T-helper 1 cell treated with Interleukin-12 subunit alpha and Interleukin-12 subunit beta and Interleukin-4 antibody, amounts not matched to agents 30 μg/mL and 1 μg/mL, for 36 hours (primary cell): ENCODE data around the gene SIAH1.

Experiments
- H3K27ac Mint-ChIP-seq: one replicate; pipeline ENCODE4 v1.8.0; 2021; ENCODE audit warnings: mild to moderate bottlenecking, mixed read lengths
- H3K27me3 Mint-ChIP-seq: one replicate; pipeline ENCODE4 v1.8.0; 2021; ENCODE audit warnings: low read depth, mixed read lengths
- H3K36me3 Mint-ChIP-seq: one replicate; pipeline ENCODE4 v1.8.0; 2021; ENCODE audit warnings: low read depth, mixed read lengths
- H3K4me1 Mint-ChIP-seq: one replicate; pipeline ENCODE4 v1.8.0; 2021; ENCODE audit warnings: low read depth, mixed read lengths
- H3K4me3 Mint-ChIP-seq: one replicate; pipeline ENCODE4 v1.8.0; 2021; ENCODE audit warnings: mild to moderate bottlenecking, moderate library complexity, mixed read lengths
- H3K9me3 Mint-ChIP-seq: one replicate; pipeline ENCODE4 v1.8.0; 2021; ENCODE audit warnings: mixed read lengths

SIAH1 gene

GRCh38 chr16:48342591-48342990 lies 42.6 kb downstream of the SIAH1 start:
- Mint-ChIP-seq H3K27ac (no peak overlapping the region), H3K4me3 (no peak overlapping the region), H3K27me3 (no peaks in the 10 kb centered on the region), H3K9me3 (no peaks in the 10 kb centered on the region), H3K36me3 (peaks cover 33% of the 10 kb centered on the region), H3K4me1 (no peaks in the 10 kb centered on the region)

- peaks cover 42% of the 10 kb centered on the region for H3K36me3 Mint-ChIP-seq
- H3K27ac Mint-ChIP-seq: no peak overlapping the region
- no peaks in the 10 kb centered on the region for H3K4me1 Mint-ChIP-seq
- H3K9me3 Mint-ChIP-seq: no peaks in the 10 kb centered on the region
- no peak overlapping the region for H3K4me3 Mint-ChIP-seq
- no peaks in the 10 kb centered on the region for H3K27me3 Mint-ChIP-seq
These were observed 45.2 kb downstream of the SIAH1 start for GRCh38 chr16:48340054-48340453.

- Mint-ChIP-seq H3K4me1 (peaks cover 3% of the 10 kb centered on the region), H3K9me3 (no peaks in the 10 kb centered on the region), H3K36me3 (peaks cover 40% of the 10 kb centered on the region), H3K4me3 (no peak overlapping the region), H3K27ac (no peak overlapping the region), H3K27me3 (no peaks in the 10 kb centered on the region)
These were observed 49.3 kb downstream of the SIAH1 start for GRCh38 chr16:48335961-48336360.

GRCh38 chr16:48334325-48334724 lies 50.9 kb downstream of the SIAH1 start:
- Mint-ChIP-seq H3K27ac (no peak overlapping the region), H3K4me1 (peaks cover 3% of the 10 kb centered on the region), H3K36me3 (peaks cover 34% of the 10 kb centered on the region), H3K4me3 (no peak overlapping the region), H3K27me3 (no peaks in the 10 kb centered on the region), H3K9me3 (no peaks in the 10 kb centered on the region)

GRCh38 chr16:48332978-48333377 lies 52.2 kb downstream of the SIAH1 start:
- Mint-ChIP-seq H3K4me3 (no peak overlapping the region), H3K27ac (no peak overlapping the region), H3K36me3 (peaks cover 26% of the 10 kb centered on the region), H3K4me1 (peaks cover 3% of the 10 kb centered on the region), H3K9me3 (no peaks in the 10 kb centered on the region), H3K27me3 (no peaks in the 10 kb centered on the region)

- no peaks in the 10 kb centered on the region for H3K9me3 Mint-ChIP-seq
- H3K27ac Mint-ChIP-seq: no peak overlapping the region
- no peaks in the 10 kb centered on the region for H3K27me3 Mint-ChIP-seq
- peaks cover 4% of the 10 kb centered on the region for H3K4me1 Mint-ChIP-seq
- no peak overlapping the region for H3K4me3 Mint-ChIP-seq
- H3K36me3 Mint-ChIP-seq: peaks cover 19% of the 10 kb centered on the region
These were observed 54.4 kb downstream of the SIAH1 start for GRCh38 chr16:48330841-48331192.

- peaks cover 18% of the 10 kb centered on the region for H3K36me3 Mint-ChIP-seq
- no peak overlapping the region for H3K4me3 Mint-ChIP-seq
- peaks cover 4% of the 10 kb centered on the region for H3K4me1 Mint-ChIP-seq
- H3K9me3 Mint-ChIP-seq: no peaks in the 10 kb centered on the region
- H3K27me3 Mint-ChIP-seq: no peaks in the 10 kb centered on the region
- H3K27ac Mint-ChIP-seq: no peak overlapping the region
These were observed 54.9 kb downstream of the SIAH1 start for GRCh38 chr16:48330189-48330840.

- H3K9me3 Mint-ChIP-seq: no peaks in the 10 kb centered on the region
- no peak overlapping the region for H3K27ac Mint-ChIP-seq
- peaks cover 13% of the 10 kb centered on the region for H3K36me3 Mint-ChIP-seq
- peaks cover 4% of the 10 kb centered on the region for H3K4me1 Mint-ChIP-seq
- no peaks in the 10 kb centered on the region for H3K27me3 Mint-ChIP-seq
- H3K4me3 Mint-ChIP-seq: no peak overlapping the region
These were observed 56.1 kb downstream of the SIAH1 start for GRCh38 chr16:48329138-48329537.

GRCh38 chr16:48326915-48327314 lies 58.3 kb downstream of the SIAH1 start:
- no peaks in the 10 kb centered on the region for H3K27me3 Mint-ChIP-seq
- H3K9me3 Mint-ChIP-seq: no peaks in the 10 kb centered on the region
- H3K27ac Mint-ChIP-seq: no peak overlapping the region
- H3K4me3 Mint-ChIP-seq: no peak overlapping the region
- peaks cover 16% of the 10 kb centered on the region for H3K36me3 Mint-ChIP-seq
- H3K4me1 Mint-ChIP-seq: peaks cover 8% of the 10 kb centered on the region

GRCh38 chr16:48323783-48324775 lies 61.1 kb downstream of the SIAH1 start:
- no peak overlapping the region for H3K27ac Mint-ChIP-seq
- no peaks in the 10 kb centered on the region for H3K27me3 Mint-ChIP-seq
- no peaks in the 10 kb centered on the region for H3K9me3 Mint-ChIP-seq
- peaks cover 15% of the 10 kb centered on the region for H3K36me3 Mint-ChIP-seq
- H3K4me3 Mint-ChIP-seq: no peak overlapping the region
- peaks cover 8% of the 10 kb centered on the region for H3K4me1 Mint-ChIP-seq

- no peak overlapping the region for H3K4me3 Mint-ChIP-seq
- H3K4me1 Mint-ChIP-seq: peaks cover 24% of the 10 kb centered on the region
These were observed 63.7 kb downstream of the SIAH1 start for GRCh38 chr16:48321317-48322036.

GRCh38 chr16:48318630-48319029 lies 66.6 kb downstream of the SIAH1 start:
- Mint-ChIP-seq H3K4me1 (peaks cover 29% of the 10 kb centered on the region), H3K4me3 (peak overlapping the region; percentile 56), H3K9me3 (peaks cover 8% of the 10 kb centered on the region), H3K36me3 (peaks cover 22% of the 10 kb centered on the region), H3K27ac (peak overlapping the region; percentile 88), H3K27me3 (no peaks in the 10 kb centered on the region)

More at GRCh38 chr16:48321317-48322036, 63.7 kb downstream of the SIAH1 start:
- Mint-ChIP-seq H3K9me3 (no peaks in the 10 kb centered on the region), H3K36me3 (peaks cover 21% of the 10 kb centered on the region), H3K27ac (no peak overlapping the region), H3K27me3 (no peaks in the 10 kb centered on the region)

GRCh38 chr16:48317614-48318315 lies 67.4 kb downstream of the SIAH1 start:
- Mint-ChIP-seq H3K27me3 (no peaks in the 10 kb centered on the region), H3K9me3 (peaks cover 16% of the 10 kb centered on the region), H3K4me3 (peak overlapping the region; percentile 8), H3K4me1 (peaks cover 28% of the 10 kb centered on the region), H3K27ac (peak overlapping the region; percentile 88), H3K36me3 (peaks cover 29% of the 10 kb centered on the region)

- H3K4me3 Mint-ChIP-seq: no peak overlapping the region
- H3K36me3 Mint-ChIP-seq: peaks cover 37% of the 10 kb centered on the region
- peaks cover 28% of the 10 kb centered on the region for H3K4me1 Mint-ChIP-seq
- H3K27ac Mint-ChIP-seq: no peak overlapping the region
- H3K27me3 Mint-ChIP-seq: no peaks in the 10 kb centered on the region
- H3K9me3 Mint-ChIP-seq: peaks cover 24% of the 10 kb centered on the region
These were observed 68.2 kb downstream of the SIAH1 start for GRCh38 chr16:48317026-48317425.
